ENCODE measurements around the gene PPIL4. TPM values are rescaled to one million over a fixed set of nuclear protein-coding genes. Genes with fewer than 3 reads are reported as not detected.

The PPIL4 gene
- total RNA-seq, 1 experiment from 2014 or later: 22.6 TPM

- BruUV-seq (replicated peaks): no TSS peak
- no peak overlapping the region for H3K27ac Mint-ChIP-seq (ENCODE audit: unreplicated experiment)
These were observed 63.1 kb downstream of the PPIL4 start for GRCh38 chr6:149482545-149483333.

GRCh38 chr6:149480502-149481280 is 65.2 kb downstream of the PPIL4 start:
- DNase-seq: no peak
- Mint-ChIP-seq H3K27ac (ENCODE audit: unreplicated experiment) (no peak overlapping the region), H3K9me3 (ENCODE audit: low read depth, unreplicated experiment) (no peaks in the 10 kb centered on the region), H3K4me3 (ENCODE audit: low read depth, unreplicated experiment) (no peak overlapping the region), H3K36me3 (ENCODE audit: insufficient read depth, unreplicated experiment) (no peaks in the 10 kb centered on the region), H3K27me3 (ENCODE audit: unreplicated experiment) (peaks cover 12% of the 10 kb centered on the region), H3K4me1 (ENCODE audit: low read depth, unreplicated experiment) (peaks cover 11% of the 10 kb centered on the region)
- intact Hi-C loops (cut with micrococcal nuclease; ENCODE audit: unreplicated experiment): no loop called here
- no TSS peak for BruUV-seq (replicated peaks)
- no peak for TF ChIP-seq CTCF (IDR thresholded peaks at IDR 0.05; ENCODE audit: unreplicated experiment)
- CTCF ChIA-PET: no interaction called here

More at GRCh38 chr6:149482545-149483333, 63.1 kb downstream of the PPIL4 start:
- Mint-ChIP-seq H3K36me3 (ENCODE audit: insufficient read depth, unreplicated experiment) (no peaks in the 10 kb centered on the region), H3K4me1 (ENCODE audit: low read depth, unreplicated experiment) (peaks cover 11% of the 10 kb centered on the region), H3K9me3 (ENCODE audit: low read depth, unreplicated experiment) (no peaks in the 10 kb centered on the region), H3K27me3 (ENCODE audit: unreplicated experiment) (peaks cover 12% of the 10 kb centered on the region), H3K4me3 (ENCODE audit: low read depth, unreplicated experiment) (no peak overlapping the region)
- DNase-seq: no peak
- intact Hi-C loops (cut with micrococcal nuclease; ENCODE audit: unreplicated experiment): no loop called here
- TF ChIP-seq CTCF (IDR thresholded peaks at IDR 0.05; ENCODE audit: unreplicated experiment): no peak
- CTCF ChIA-PET: no interaction called here

- H3K4me1 Mint-ChIP-seq (ENCODE audit: low read depth, unreplicated experiment): no peaks in the 10 kb centered on the region
- H3K36me3 Mint-ChIP-seq (ENCODE audit: insufficient read depth, unreplicated experiment): no peaks in the 10 kb centered on the region
- BruUV-seq (replicated peaks): no TSS peak
- no peak for TF ChIP-seq CTCF (IDR thresholded peaks at IDR 0.05; ENCODE audit: unreplicated experiment)
- intact Hi-C loops (cut with micrococcal nuclease; ENCODE audit: unreplicated experiment): no loop called here
- H3K27me3 Mint-ChIP-seq (ENCODE audit: unreplicated experiment): peaks cover 14% of the 10 kb centered on the region
- H3K9me3 Mint-ChIP-seq (ENCODE audit: low read depth, unreplicated experiment): no peaks in the 10 kb centered on the region
- H3K27ac Mint-ChIP-seq (ENCODE audit: unreplicated experiment): no peak overlapping the region
- no peak for DNase-seq
- no peak overlapping the region for H3K4me3 Mint-ChIP-seq (ENCODE audit: low read depth, unreplicated experiment)
- CTCF ChIA-PET: no interaction called here
These were observed 67.1 kb downstream of the PPIL4 start for GRCh38 chr6:149478631-149479314.

- Mint-ChIP-seq H3K36me3 (ENCODE audit: insufficient read depth, unreplicated experiment) (no peaks in the 10 kb centered on the region), H3K27ac (ENCODE audit: unreplicated experiment) (no peak overlapping the region), H3K4me1 (ENCODE audit: low read depth, unreplicated experiment) (no peaks in the 10 kb centered on the region), H3K27me3 (ENCODE audit: unreplicated experiment) (peaks cover 21% of the 10 kb centered on the region), H3K9me3 (ENCODE audit: low read depth, unreplicated experiment) (no peaks in the 10 kb centered on the region), H3K4me3 (ENCODE audit: low read depth, unreplicated experiment) (no peak overlapping the region)
- intact Hi-C loops (cut with micrococcal nuclease; ENCODE audit: unreplicated experiment): loop anchor here (2.0 kb wide), 1 partner anchor 37 kb away; no protein-coding TSS in a partner anchor
- no peak for TF ChIP-seq CTCF (IDR thresholded peaks at IDR 0.05; ENCODE audit: unreplicated experiment)
- BruUV-seq (replicated peaks): no TSS peak
- CTCF ChIA-PET: interaction anchor here (0.7 kb wide), 1 partner anchor 9 kb away, joined by 3 read pairs; no protein-coding TSS in a partner anchor
- DNase-seq: no peak
These were observed 68.3 kb downstream of the PPIL4 start for GRCh38 chr6:149477544-149477943.
